HG03066 (cell line): Measurements from ENCODE around the gene PPP2R3B.
"Not testable (repeated sequence)": the region's sequence is repeated elsewhere in the genome, so short reads cannot be mapped to it uniquely, and the experiment has no call there.

Source experiments
- ATAC-seq: cut with Tn5 transposase; IDR thresholded peaks from one replicate; pipeline ENCODE4 v1.9.1; 2021; ENCODE audit warnings: low read depth; ENCODE audit not compliant: unreplicated experiment

The PPP2R3B gene

DNA sequence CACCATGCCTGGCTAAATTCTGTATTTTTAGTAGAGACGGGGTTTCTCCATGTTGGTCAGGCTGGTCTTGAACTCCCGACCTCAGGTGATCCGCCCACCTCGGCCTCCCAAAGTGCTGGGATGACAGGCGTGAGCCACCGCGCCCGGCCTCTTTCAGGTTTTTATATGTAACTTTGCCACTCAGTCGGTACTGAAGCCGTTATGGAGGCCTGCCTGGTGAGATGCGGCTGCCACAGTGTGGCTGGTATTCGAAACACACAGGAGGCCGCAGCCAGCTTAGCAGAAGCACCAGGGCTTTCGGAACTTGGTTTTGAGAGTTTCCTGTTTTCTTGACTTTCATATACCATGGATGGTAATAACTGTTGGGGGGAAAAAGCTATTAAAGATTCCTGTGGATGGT lies 62.0 kb downstream of the PPP2R3B start:
- not testable (repeated sequence) for ATAC-seq

GRCh38 chrX:323721-324628 lies 62.7 kb downstream of the PPP2R3B start:
- no peak for ATAC-seq

GRCh38 chrX:320126-320783 lies 66.5 kb downstream of the PPP2R3B start:
- no peak for ATAC-seq

DNA sequence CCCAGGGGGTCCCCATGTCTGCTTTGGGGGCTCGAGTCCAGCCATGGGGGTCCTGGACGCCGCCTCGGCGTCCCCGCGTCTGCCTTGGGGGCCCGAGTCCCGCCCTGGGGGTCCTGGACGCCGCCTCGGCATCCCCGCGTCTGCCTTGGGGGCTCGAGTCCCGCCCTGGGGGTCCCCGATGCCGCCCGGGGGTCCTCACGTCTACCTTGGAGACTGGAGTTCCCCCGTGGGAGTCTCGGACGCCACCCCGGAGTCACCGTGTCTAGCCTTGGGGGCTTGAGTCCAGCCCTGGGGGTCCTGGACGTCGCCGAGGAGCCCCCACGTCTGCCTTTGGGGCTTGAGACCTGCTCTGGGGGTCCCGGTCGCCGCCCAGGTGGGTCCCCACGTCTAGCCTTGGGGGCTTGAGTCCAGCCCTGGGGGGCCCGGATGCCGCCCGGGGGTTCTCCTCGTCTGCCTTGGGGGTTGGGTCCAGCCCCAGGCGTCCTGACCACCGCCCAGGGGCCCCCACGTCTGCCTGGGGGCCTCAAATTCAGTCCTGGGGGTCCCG lies 67.1 kb downstream of the PPP2R3B start:
- no peak for ATAC-seq

DNA sequence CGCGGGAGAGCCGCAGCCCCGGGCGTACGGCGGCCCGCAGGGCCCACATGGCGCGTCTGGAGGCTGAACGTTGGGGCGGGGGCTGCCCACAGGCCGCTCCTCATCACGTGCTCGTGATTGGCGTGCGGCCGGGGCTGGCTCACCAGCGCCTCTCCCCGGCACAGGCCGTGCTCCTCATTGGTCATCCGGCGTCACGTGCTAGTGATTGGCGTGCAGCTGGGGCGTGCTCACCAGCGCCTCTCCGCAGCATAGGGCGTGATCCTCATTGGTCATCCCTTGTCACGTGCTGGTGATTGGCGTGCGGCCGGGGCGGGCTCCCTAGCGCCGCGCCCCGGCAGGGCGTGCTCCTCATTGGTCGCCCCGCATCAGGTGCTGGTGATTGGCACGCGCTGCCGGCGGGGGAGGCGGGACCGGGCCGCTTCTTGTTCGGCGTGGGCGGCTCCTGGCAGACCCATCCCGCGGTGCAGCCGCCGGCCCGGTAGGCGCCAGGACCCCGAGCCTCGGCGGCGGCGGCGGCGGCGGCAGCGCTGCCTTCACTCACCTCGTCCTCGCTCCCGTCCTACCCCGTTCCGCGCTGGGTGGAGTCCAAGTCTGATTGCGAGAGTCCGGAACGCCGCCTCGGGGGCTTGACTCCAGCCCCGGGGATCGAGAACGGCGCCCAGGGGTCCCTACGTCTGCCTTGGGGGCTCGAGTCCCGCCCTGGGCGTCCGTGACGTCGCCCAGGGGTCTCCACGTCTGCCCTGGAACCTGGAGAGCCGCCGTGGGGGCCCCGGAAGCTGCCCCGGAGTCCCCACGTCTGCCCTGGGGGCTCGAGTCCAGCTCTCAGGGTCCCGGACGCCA lies 67.7 kb downstream of the PPP2R3B start, which contains the start of gene GTPBP6:
TSS of gene GTPBP6 (minus strand) at position 58 of the 840 bp plus-strand sequence. CDS start at position 49, 9 bp downstream.
- peak; percentile 78 for ATAC-seq

- peak; percentile 55 for ATAC-seq
Observed at GRCh38 chrX:318068-318738, 68.5 kb downstream of the PPP2R3B start.

GRCh38 chrX:317424-318067 lies 69.2 kb downstream of the PPP2R3B start:
- no peak for ATAC-seq

- ATAC-seq, result no peak
Observed at GRCh38 chrX:316351-317325, 70.1 kb downstream of the PPP2R3B start.

GRCh38 chrX:314781-315595 lies 71.7 kb downstream of the PPP2R3B start:
- ATAC-seq, result no peak

DNA sequence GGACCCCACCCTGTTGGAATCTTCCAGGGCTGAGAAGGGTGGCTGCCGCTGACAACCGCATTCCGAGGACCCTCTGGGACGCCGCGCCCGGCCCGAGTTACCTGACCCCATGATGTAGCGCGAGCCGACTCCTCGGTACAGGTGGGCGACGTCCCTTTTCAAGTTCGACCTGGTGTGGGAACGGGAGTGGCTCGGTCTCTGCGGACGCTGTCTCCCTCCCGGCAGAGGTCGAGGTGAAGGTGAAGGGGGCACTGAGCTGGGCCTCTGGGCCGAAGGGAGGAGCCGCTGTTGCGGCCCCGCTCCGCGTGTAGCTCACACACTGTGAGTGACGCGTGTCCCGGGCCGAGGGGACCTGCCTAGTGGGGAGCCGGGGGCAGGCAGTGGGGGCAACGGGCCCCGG lies 72.7 kb downstream of the PPP2R3B start:
- no peak for ATAC-seq

GRCh38 chrX:313546-313945 lies 73.2 kb downstream of the PPP2R3B start:
- ATAC-seq, result no peak

DNA sequence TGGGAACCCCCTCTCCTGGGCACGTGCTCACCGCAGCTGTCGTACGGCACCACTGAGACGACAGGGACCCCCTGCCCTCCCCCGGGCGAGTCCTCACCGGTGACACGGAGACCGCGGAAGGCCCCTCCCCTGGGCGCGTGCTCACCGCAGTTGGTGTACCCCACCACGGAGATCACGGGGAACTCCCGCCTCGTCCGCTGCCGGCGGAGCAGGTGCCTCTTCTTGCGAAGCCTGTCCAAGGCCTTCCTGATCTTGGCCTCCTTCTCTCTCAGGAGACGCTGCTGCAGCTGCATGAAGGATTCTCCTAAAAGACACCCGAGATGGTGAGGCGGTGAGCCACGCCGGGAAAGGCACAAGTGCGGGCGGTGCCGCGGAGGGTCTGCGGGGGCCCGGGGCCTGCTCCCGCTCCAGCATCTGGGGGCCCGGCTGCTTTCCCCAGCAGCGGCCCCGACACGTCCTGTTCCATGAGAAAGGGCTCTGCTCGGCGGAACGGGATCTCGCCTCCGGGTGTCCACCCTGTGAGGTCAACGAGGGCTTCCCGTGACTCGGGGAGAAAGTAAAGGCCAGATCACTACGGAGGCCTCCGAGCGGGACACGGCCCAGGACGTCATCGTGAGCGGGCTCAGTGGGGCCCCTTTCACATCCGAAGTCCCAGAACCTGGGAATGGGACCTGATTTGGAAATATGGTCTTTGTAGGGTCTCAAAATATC lies 73.9 kb downstream of the PPP2R3B start:
- ATAC-seq, result no peak

DNA sequence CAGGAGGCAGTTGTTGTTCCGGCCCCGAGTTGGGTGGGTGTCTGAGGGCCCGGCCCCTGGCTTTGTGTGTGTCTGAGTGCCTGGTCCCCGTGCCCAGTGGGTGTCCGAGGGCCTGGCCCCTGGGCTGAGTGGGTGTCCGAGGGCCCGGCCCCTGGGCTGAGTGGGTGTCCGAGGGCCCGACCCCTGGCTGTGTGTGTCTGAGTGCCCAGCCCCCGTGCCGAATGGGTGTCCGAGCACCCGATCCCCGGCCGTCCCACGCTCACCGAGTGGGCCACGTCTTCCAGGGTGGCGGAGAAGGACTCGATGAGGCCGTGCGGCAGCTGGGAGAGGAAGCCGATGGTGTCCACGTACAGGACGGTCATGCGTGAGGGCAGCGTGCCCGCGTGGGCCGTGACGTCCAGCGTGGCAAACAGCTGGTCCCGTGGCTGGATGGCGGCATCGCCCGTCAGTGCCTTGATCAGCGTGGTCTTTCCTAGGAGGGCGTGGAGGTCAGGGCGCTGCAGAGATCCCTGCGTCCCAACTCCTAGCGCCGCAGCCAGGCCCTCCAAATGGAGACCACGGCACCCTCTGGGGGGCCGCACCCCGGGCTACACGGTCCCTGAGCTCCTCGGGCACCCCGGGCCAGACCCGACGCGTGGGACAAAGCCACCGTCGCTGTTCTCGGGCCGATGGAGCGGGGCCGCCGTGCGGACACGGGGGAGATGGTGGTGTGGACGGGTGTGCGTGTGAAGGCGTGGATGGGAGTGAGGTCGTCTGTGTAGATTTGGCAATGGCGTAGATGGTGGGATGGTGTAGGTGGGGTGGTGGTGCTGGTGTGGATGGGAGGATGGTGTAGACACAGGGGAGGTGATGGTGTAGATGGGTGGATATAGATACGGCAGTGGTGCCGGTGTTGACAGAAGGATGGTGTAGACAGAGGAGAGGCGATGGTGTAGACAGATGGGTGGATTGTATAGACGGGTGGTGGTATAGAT lies 75.3 kb downstream of the PPP2R3B start:
- no peak for ATAC-seq

GRCh38 chrX:310621-311155 lies 76.0 kb downstream of the PPP2R3B start:
- ATAC-seq, result no peak

- no peak for ATAC-seq
Observed at GRCh38 chrX:308821-309520, 77.7 kb downstream of the PPP2R3B start.
